ENCODE data around the gene CATSPERB.

Gene CATSPERB

GRCh38 chr14:91774140-91775096, 42.5 kb upstream of the CATSPERB start:
- Histone ChIP-seq H3K4me1 (ENCODE audit: insufficient read depth, low read length, poor library complexity, severe bottlenecking) (no peaks in the 10 kb centered on the region), H3K79me2 (ENCODE audit: insufficient read depth, low read length) (no peaks in the 10 kb centered on the region), H3K4me3 (ENCODE audit: low read length, poor library complexity, severe bottlenecking) (no peak overlapping the region), H3K9ac (ENCODE audit: low read depth, low read length, poor library complexity, severe bottlenecking) (no peak overlapping the region), H3K27me3 (ENCODE audit: insufficient read depth, low read length, poor library complexity, severe bottlenecking) (no peaks in the 10 kb centered on the region), H4K20me1 (ENCODE audit: insufficient read depth, low read length, poor library complexity, severe bottlenecking) (no peaks in the 10 kb centered on the region), H3K4me2 (ENCODE audit: low read depth, low read length, poor library complexity, severe bottlenecking) (no peak overlapping the region), H3K36me3 (ENCODE audit: insufficient read depth, low read length) (no peaks in the 10 kb centered on the region), H3K9me2 (replicated peaks; ENCODE audit: low read depth, low read length) (no peaks in the 10 kb centered on the region), H2AFZ (ENCODE audit: low read length) (no peak overlapping the region), H3K9me3 (ENCODE audit: insufficient read depth, low read depth, low read length) (no peaks in the 10 kb centered on the region), H3F3A (ENCODE audit: low read depth) (no peaks in the 10 kb centered on the region)
- TF ChIP-seq CTCF (conservative IDR thresholded peaks at IDR 0.05; ENCODE audit: low read length) (no peak), EZH2phosphoT487 (IDR thresholded peaks at IDR 0.05; ENCODE audit: borderline replicate concordance) (no peak)

GRCh38 chr14:91770185-91770584, 38.3 kb upstream of the CATSPERB start:
- H3K4me2 ChIP-seq (ENCODE audit: low read depth, low read length, poor library complexity, severe bottlenecking): no peak overlapping the region
- H3K36me3 ChIP-seq (ENCODE audit: insufficient read depth, low read length): no peaks in the 10 kb centered on the region
- no peaks in the 10 kb centered on the region for H3K27me3 ChIP-seq (ENCODE audit: insufficient read depth, low read length, poor library complexity, severe bottlenecking)
- no peaks in the 10 kb centered on the region for H3F3A ChIP-seq (ENCODE audit: low read depth)
- H4K20me1 ChIP-seq (ENCODE audit: insufficient read depth, low read length, poor library complexity, severe bottlenecking): no peaks in the 10 kb centered on the region
- no peak overlapping the region for H3K4me3 ChIP-seq (ENCODE audit: low read length, poor library complexity, severe bottlenecking)
- H3K9me3 ChIP-seq (ENCODE audit: insufficient read depth, low read depth, low read length): no peaks in the 10 kb centered on the region
- no peaks in the 10 kb centered on the region for H3K79me2 ChIP-seq (ENCODE audit: insufficient read depth, low read length)
- H3K9ac ChIP-seq (ENCODE audit: low read depth, low read length, poor library complexity, severe bottlenecking): no peak overlapping the region
- TF ChIP-seq CTCF (conservative IDR thresholded peaks at IDR 0.05; ENCODE audit: low read length): no peak
- TF ChIP-seq EZH2phosphoT487 (IDR thresholded peaks at IDR 0.05; ENCODE audit: borderline replicate concordance): no peak
- H3K4me1 ChIP-seq (ENCODE audit: insufficient read depth, low read length, poor library complexity, severe bottlenecking): no peaks in the 10 kb centered on the region
- H2AFZ ChIP-seq (ENCODE audit: low read length): no peak overlapping the region
- H3K9me2 ChIP-seq (replicated peaks; ENCODE audit: low read depth, low read length): no peaks in the 10 kb centered on the region

- Histone ChIP-seq H3K4me3 (ENCODE audit: low read length, poor library complexity, severe bottlenecking) (no peak overlapping the region), H3K36me3 (ENCODE audit: insufficient read depth, low read length) (no peaks in the 10 kb centered on the region), H2AFZ (ENCODE audit: low read length) (no peak overlapping the region), H3K79me2 (ENCODE audit: insufficient read depth, low read length) (no peaks in the 10 kb centered on the region), H3K27me3 (ENCODE audit: insufficient read depth, low read length, poor library complexity, severe bottlenecking) (no peaks in the 10 kb centered on the region), H3K9ac (ENCODE audit: low read depth, low read length, poor library complexity, severe bottlenecking) (no peak overlapping the region), H3F3A (ENCODE audit: low read depth) (no peaks in the 10 kb centered on the region), H3K9me3 (ENCODE audit: insufficient read depth, low read depth, low read length) (peaks cover 7% of the 10 kb centered on the region; the same call in 1 of the 2 replicates), H4K20me1 (ENCODE audit: insufficient read depth, low read length, poor library complexity, severe bottlenecking) (no peaks in the 10 kb centered on the region), H3K4me2 (ENCODE audit: low read depth, low read length, poor library complexity, severe bottlenecking) (no peak overlapping the region), H3K4me1 (ENCODE audit: insufficient read depth, low read length, poor library complexity, severe bottlenecking) (peaks cover 6% of the 10 kb centered on the region), H3K9me2 (replicated peaks; ENCODE audit: low read depth, low read length) (no peaks in the 10 kb centered on the region)
- no peak for TF ChIP-seq CTCF (conservative IDR thresholded peaks at IDR 0.05; ENCODE audit: low read length)
These were observed 23.8 kb upstream of the CATSPERB start for GRCh38 chr14:91755570-91756295.
